HG02973 (cell line): ENCODE data around the gene SLC25A51.
"Not testable (repeated sequence)": the region's sequence is repeated elsewhere in the genome, so short reads cannot be mapped to it uniquely, and the experiment has no call there.

ENCODE experiments used
- ATAC-seq: cut with Tn5 transposase; IDR thresholded peaks from one replicate; pipeline ENCODE4 v1.9.1; 2021; ENCODE audit warnings: moderate library complexity; ENCODE audit not compliant: unreplicated experiment

SLC25A51 gene

DNA sequence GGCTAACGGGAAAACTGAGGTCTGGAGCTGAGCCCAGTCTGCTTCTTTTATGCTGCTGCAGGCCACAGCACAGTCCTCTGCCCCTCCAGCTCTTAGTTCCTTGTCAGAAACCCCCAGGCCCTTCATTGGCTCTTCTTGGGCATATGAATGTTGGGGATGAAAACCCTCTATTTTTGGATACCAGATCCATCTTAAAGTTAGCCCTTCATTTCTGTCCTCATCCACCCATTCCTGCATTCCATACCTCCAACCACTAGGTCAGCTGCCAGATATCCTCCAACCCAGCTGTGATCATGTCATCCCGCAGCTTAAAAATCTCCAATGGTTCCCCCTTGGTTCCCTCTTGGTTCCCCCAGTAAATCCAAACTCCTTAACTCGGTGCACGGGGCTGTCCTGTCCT, 1.8 kb upstream of the SLC25A51 start:
- ATAC-seq: no peak

GRCh38 chr9:37905131-37905505, 1.2 kb upstream of the SLC25A51 start:
- no peak for ATAC-seq

- ATAC-seq: no peak
These were observed 661 bp upstream of the SLC25A51 start for GRCh38 chr9:37904445-37905130.

DNA sequence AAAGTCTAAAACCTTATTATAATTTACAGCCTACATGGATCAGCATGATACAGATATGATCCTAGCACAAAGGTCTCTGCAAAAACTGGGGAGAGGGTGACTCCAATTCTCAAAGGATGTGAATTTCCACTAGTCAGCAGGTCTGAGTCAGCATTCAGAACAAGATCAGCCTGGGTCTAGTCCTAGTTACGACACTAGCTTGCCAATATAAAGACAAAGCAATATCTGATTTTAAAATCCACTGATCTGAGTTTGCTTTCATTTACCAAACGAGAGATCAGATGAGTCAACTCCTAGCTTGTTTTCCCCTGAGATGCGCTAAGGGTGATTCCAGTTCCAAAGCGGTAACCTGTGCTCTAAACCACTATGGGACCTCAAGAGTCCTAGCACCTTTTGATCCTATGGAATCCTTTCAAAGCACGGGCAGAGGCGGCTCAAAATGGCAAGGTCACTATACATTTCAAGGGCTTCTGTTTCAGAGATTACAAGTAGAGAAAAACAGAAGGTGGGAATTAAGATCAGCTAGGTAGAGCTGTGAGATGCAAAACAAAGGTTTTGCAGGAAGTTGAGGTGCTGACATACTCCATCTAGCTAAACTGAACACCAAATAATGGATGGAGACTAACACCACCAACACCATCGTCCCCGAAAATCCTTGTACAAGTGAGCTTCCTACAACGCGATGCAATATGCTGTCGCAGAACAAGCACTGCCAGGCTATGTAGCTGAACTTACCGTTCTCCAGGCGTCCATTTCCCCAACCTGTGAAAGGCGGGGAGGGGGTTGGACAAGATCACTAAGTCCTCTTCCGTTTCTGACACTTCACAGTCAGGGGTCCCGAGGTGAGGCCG, 906 bp downstream of the SLC25A51 start:
- peak; percentile 6 for ATAC-seq

DNA sequence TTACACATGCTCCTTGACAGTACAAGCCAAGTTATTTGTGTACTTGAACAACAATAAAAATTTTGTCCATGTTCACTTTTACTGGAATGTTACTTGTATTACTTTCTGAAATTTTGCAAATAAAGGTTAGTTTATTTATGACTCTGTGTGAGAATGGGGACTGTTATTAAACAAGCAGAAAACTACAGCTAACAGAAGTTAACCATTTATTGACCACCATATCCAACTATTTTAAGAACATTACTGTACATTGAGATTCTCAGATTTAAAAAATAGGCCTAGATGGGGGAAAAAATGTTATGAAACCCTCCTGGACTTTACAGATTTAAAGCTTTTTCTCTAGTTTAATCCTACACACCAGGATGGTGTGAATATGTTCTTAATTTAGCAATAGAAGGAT, 1.8 kb downstream of the SLC25A51 start:
- ATAC-seq: no peak

DNA sequence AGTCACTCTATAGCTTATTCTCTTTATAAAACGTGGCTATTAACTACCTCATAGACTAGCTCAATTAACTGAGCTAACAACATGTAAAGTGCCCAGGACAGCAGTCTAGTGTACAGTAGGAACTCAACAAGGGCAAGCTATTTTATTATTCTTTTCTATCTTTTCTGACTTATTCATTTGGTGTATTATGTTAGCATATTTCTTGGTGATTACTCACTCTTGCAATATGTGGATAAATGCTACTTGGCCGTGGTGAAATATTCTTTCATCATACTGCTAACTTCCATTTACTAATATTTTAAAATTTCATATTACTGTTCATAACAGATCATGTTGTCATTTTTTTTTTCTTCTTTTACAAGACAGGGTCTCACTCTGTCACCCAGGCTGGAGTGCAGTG, 4.9 kb downstream of the SLC25A51 start:
- no peak for ATAC-seq

DNA sequence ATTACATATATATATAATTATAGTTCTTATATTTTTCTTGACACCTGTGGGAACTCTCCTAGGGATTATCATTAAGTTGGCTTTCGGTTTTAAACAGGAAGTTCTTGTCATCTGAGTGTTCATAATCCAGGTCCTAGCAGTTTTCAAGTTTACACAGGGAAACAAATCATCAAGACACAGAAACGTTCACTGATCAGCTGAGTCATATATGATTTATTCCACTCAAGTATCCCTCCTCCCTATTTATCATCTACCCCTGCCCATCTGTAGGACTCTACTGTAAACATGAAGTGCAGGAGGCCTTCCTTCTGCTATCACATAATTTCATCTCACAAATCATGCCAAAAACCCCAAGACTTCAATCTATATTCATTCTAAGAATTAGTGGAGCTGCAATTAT, 6.3 kb downstream of the SLC25A51 start:
- no peak for ATAC-seq

GRCh38 chr9:37892063-37892462, 11.9 kb downstream of the SLC25A51 start:
- no peak for ATAC-seq

DNA sequence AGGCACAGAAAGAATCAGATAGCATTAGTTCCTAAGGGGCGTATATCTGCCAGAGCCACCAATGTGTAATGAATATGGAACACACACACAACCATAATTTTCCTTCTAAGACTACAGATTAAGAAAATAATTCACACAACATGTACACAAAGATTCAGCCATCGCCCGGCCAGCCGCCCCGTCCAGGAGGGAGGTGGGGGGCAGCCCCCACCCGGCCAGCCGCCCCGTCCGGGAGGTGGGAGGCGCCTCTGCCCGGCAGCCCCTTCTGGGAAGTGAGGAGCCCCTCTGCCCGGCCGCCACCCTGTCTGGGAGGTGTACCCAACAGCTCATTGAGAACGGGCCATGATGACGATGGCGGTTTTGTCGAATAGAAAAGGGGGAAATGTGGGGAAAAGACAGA, 12.9 kb downstream of the SLC25A51 start:
- ATAC-seq: not testable (repeated sequence)

GRCh38 chr9:37889536-37889935, 14.4 kb downstream of the SLC25A51 start:
- no peak for ATAC-seq

GRCh38 chr9:37887977-37888583, 15.8 kb downstream of the SLC25A51 start:
- ATAC-seq: not testable (repeated sequence)

DNA sequence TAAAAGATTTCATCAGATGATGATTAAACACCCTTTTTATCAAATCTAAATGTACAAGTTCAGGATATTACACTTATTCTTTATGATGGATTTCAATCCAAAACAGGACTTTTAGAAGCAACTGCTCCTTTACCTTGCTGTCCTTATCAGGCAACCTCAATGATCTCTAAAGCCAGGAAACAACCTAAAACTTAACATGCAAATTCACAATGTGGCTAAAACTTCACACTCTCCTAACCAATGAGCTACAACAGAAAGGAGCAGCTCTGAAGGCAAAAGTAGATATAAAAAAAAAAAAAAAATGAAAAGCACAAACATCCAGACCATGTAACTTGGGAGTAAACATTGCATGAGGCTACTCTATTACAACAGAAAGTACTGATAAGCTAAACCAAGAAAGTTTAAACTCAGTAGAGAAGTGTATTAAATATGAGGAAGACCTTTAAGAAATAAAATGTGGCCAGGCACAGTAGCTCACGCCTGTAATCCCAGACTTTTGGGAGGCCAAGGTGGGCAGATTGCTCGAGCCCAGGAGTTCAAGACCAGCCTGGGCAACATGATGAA, 22.9 kb downstream of the SLC25A51 start:
- no peak for ATAC-seq

GRCh38 chr9:37876376-37876775, 27.6 kb downstream of the SLC25A51 start:
- ATAC-seq: no peak

DNA sequence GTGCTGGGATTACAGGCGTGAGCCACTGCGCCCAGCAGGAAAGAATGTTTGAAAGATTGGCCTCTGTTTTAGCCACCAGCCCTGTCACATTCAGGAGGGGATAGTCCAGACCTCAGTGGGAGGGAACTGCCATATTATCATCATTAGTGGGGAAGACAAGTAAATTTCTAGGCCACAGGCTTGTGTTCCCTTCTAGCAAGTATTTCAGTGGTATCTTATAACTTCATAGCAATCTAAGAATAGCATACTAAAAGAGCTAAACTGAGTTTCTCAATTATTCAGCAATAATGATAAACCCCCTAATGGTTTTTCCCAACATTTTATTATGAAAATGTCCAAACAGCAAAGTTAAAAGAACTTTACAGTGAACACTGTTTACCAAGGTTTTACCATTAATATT, 30.0 kb downstream of the SLC25A51 start:
- ATAC-seq: no peak

GRCh38 chr9:37870799-37871176, 33.1 kb downstream of the SLC25A51 start:
- ATAC-seq: no peak

DNA sequence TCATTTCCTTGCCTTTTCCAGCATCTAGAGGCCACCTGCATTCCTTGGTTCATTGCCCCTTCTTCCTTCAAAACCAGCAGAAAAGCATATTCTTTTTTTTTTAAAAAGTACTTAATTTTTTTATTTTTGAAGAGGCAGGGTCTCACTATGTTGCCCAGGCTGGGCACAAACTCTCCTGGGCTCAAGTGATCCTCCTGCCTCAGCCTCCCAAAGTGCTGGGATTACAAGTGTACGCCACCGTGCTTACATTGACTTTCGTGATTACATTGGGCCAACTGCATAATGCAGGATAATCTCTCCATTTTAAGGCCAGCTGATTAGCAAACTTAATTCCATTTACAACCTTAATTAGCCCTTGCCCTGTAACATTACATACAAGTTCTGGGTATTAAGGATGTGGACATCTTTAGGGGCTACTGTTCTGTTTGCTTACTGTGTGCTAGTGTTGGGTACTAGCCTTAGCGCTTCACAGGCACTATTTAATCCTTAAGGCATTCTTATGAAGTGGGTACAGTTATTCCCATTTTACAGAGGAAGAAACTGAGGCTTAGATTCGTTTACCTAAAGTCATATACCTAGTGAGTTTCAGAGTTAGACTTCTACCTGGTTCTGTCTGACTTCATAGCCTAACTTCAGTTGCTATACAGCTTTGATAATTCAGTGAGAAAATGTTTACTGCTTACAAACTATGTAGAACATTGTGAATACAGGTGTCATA, 33.7 kb downstream of the SLC25A51 start:
- no peak for ATAC-seq

GRCh38 chr9:37862530-37862929, 41.4 kb downstream of the SLC25A51 start:
- ATAC-seq: no peak

DNA sequence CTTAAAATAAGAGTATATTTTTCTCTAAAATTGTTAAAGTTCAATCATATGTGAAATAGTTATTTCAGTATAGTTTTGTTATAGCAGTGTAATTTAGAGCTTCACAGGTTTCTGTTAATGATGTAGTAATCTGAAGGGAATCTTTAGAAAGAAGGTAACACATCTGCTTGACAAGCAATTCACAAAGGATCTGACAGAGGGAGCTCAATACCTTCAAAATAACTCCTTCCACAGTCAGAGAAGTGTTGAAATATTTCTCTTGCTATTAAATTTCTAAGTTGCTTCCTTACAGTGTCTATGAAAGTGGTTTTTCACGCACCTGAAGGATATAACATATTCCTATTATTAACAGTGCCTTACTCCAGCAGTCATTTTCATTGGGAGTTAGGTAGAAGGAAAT, 44.9 kb downstream of the SLC25A51 start:
- no peak for ATAC-seq

- no peak for ATAC-seq
These were observed 47.4 kb downstream of the SLC25A51 start for GRCh38 chr9:37856551-37856950.

- ATAC-seq: no peak
These were observed 51.7 kb downstream of the SLC25A51 start for GRCh38 chr9:37852222-37852621.

GRCh38 chr9:37840560-37841194, 63.2 kb downstream of the SLC25A51 start:
- no peak for ATAC-seq
